Adipocyte (in vitro differentiated cells): ENCODE results near the gene MAP3K13.
A peak's percentile ranks its signal among the peaks of the same experiment; 100 is the strongest.
"Not testable (repeated sequence)": the region's sequence is repeated elsewhere in the genome, so short reads cannot be mapped to it uniquely, and the experiment has no call there.

Experiments used
- DNase-seq: peaks from one replicate; pipeline ENCODE4 v3.0.0-alpha.2; 2015; ENCODE audit warnings: low read depth
- H3K27me3 ChIP-seq: replicated peaks from 2 replicates; pipeline ENCODE4 v1.7.0; 2013; ENCODE audit warnings: mild to moderate bottlenecking, low read length, moderate library complexity; ENCODE audit not compliant: control insufficient read depth, insufficient read depth
- H3K36me3 ChIP-seq: 2 replicates; pipeline ENCODE4 v1.7.0; 2013; ENCODE audit warnings: low read length, mild to moderate bottlenecking, moderate library complexity; ENCODE audit not compliant: control insufficient read depth, insufficient read depth, severe bottlenecking
- H3K4me1 ChIP-seq: 2 replicates; pipeline ENCODE4 v1.7.0; 2013; ENCODE audit warnings: mild to moderate bottlenecking, low read length, moderate library complexity; ENCODE audit not compliant: control insufficient read depth, insufficient read depth
- H3K4me3 ChIP-seq: 2 replicates; pipeline ENCODE4 v1.7.0; 2013; ENCODE audit warnings: mild to moderate bottlenecking, low read length, moderate library complexity
- H3K9ac ChIP-seq: 2 replicates; pipeline ENCODE4 v1.7.0; 2013; ENCODE audit warnings: mild to moderate bottlenecking, low read length, moderate library complexity
- H3K9me3 ChIP-seq: 2 replicates; pipeline ENCODE4 v1.7.0; 2013; ENCODE audit warnings: mild to moderate bottlenecking, low read length, moderate library complexity; ENCODE audit not compliant: control insufficient read depth

Gene MAP3K13

DNA sequence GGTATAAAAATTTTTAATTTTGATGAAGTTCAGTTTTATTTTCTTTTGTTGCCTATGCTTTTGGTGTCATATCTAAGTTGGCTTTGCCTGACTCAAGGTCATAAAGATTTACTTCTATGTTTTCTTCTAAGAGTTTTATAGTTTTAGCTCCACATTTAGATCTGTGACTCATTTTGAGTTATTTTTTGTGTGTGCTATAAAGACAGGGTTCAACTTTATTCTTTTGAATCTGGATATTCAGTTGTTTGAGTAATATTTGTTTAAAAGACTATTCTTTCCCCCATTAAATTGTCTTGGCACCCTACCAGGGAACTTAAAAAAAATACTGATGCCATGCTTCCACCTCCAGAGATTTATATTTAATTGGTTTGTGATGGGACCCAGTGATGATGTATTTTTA, 4.0 kb downstream of the MAP3K13 start:
- H3K27me3 ChIP-seq = no peaks in the 10 kb centered on the region
- peaks cover 22% of the 10 kb centered on the region for H3K4me1 ChIP-seq
- H3K9me3 ChIP-seq = no peaks in the 10 kb centered on the region
- DNase-seq = no peak
- H3K4me3 ChIP-seq = no peak overlapping the region
- no peaks in the 10 kb centered on the region for H3K36me3 ChIP-seq
- no peak overlapping the region for H3K9ac ChIP-seq

- not testable (repeated sequence) for H3K4me3 ChIP-seq, DNase-seq, H3K9me3 ChIP-seq, H3K27me3 ChIP-seq, H3K4me1 ChIP-seq, H3K9ac ChIP-seq, H3K36me3 ChIP-seq
Measured at GRCh38 chr3:185370349-185370748, 7.4 kb downstream of the MAP3K13 start.

DNA sequence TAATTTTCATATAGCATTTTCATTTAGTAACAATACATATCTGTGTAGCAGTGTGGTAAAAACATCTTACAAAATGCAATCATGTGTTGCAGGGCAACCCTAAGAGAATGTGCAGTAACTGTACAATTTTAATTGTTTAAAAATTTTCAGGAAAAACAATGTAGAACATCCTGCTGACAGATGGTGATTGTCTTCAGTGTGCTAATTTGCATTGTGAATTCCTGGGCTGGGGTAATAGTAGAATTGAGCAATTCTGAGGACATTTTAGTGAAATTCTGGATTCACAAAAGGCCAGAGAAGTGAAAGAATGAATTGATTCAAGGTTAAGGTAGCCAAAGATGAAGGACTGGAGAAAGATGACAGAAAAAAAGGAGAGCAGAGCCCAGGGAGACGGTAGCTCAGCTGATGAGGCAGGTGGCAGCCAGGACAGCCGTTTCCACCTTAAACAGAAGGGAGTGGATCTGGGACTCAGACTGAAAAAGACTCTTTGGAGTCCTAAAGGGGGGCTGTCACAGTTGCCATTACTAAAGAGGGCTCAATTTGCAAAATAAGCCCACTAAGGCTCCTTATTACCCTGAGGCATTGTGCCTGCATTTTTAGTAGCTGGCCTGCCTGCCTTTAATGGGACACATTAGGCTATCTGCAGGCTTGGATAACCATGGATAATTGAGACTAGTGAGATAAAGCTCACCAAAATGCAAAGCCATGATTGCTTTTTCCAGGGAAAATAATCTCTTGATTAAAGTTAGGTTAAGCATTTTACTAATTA, 8.6 kb downstream of the MAP3K13 start:
- H3K36me3 ChIP-seq = no peaks in the 10 kb centered on the region
- DNase-seq = no peak
- no peak overlapping the region for H3K9ac ChIP-seq
- no peaks in the 10 kb centered on the region for H3K9me3 ChIP-seq
- no peak overlapping the region for H3K4me3 ChIP-seq
- no peaks in the 10 kb centered on the region for H3K27me3 ChIP-seq
- H3K4me1 ChIP-seq = no peaks in the 10 kb centered on the region

DNA sequence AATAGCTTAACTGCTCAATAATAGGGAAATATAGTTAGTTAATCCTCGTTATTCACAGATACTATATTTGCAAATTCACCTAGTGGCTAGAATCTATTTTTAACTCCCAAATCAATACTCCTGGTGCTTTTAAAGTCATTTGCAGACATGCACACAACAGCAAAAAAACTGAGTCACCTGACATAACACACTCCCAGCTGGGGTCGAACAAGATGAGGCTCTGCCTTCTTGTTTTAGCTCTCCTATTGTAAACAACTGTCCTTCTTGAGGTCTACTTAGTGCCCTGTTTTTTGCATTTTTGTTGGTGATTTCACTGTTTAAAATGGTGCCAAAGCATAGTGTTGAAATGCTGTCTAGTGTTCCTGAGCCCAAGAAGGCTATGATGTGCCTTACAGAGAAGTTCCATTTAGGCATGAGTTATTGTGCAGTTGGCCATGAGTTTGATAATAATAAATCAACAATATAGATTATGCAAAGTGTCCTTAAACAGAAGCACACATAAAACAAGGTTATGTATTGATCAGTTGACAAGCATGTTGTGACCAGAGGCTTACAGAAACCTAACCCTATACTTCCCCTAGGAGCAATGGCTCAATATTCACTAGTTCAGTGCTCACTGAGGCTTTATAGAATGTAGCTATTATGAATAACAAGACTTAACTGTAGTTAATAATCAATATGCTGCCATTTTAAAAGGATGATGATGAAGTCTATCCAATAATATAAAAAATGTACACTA, 18.6 kb downstream of the MAP3K13 start:
- peaks cover 7% of the 10 kb centered on the region for H3K4me1 ChIP-seq
- H3K4me3 ChIP-seq = no peak overlapping the region
- H3K27me3 ChIP-seq = no peaks in the 10 kb centered on the region
- H3K9me3 ChIP-seq = no peaks in the 10 kb centered on the region
- no peak for DNase-seq
- H3K9ac ChIP-seq = no peak overlapping the region
- no peaks in the 10 kb centered on the region for H3K36me3 ChIP-seq

DNA sequence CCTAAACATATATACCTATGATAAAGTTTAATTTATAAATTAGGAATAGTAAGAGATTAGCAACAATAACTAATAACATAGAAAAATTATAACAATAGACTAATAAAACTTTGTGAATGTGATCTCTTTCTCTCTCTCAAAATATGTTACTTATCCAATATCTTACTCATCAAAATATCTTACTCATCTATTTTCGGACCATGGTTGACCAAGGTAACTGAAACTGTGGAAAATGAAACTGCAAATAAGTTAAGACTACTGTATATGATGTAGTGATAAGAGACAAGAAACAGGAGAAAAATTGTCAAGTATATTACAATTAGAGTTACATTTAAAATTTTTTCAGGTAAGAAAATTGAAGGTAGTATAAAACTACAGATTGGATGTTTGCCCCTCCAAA, 19.2 kb downstream of the MAP3K13 start:
- Histone ChIP-seq H3K4me1 (peaks cover 7% of the 10 kb centered on the region), H3K4me3 (no peak overlapping the region), H3K9ac (no peak overlapping the region), H3K27me3 (no peaks in the 10 kb centered on the region), H3K36me3 (no peaks in the 10 kb centered on the region), H3K9me3 (no peaks in the 10 kb centered on the region)
- no peak for DNase-seq

DNA sequence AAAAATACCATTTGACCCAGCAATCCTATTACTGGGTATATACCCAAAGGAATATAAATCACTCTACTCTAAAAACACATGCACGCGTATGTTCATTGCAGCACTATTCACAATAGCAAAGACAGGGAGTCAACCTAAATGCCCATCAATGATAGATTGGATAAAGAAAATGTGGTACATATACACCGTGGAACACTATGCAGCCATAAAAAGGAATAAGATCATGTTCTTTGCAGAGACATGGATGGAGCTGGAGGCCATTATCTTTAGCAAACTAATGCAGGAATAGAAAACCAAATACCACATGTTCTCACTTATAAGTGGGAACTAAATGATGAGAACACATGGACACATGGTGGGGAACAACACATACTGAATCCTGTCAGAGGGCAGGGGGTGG, 23.6 kb downstream of the MAP3K13 start:
- H3K27me3 ChIP-seq, H3K36me3 ChIP-seq, DNase-seq, H3K9ac ChIP-seq, H3K9me3 ChIP-seq, H3K4me1 ChIP-seq, H3K4me3 ChIP-seq: not testable (repeated sequence)

DNA sequence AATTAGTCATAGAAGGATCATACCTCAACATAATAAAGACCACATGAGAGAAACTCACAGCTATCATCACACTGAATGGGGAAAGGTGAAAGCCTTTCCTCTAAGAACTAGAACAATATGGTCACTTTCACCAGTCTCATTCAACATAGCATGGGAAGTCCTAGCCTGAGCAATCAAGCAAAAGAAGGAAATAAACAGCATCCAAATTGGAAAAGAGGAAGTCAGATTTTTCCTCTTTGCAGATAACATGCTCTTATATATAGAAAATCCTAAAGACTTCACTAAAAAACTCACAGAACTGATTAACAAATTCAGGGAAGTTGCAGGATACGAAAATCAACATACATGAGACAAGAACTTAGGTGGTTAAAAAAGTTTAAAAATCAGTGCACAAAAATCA, 24.7 kb downstream of the MAP3K13 start:
- no peaks in the 10 kb centered on the region for H3K27me3 ChIP-seq
- no peak overlapping the region for H3K9ac ChIP-seq
- no peak for DNase-seq
- no peaks in the 10 kb centered on the region for H3K4me1 ChIP-seq
- H3K36me3 ChIP-seq = no peaks in the 10 kb centered on the region
- H3K9me3 ChIP-seq = no peaks in the 10 kb centered on the region
- H3K4me3 ChIP-seq = no peak overlapping the region

GRCh38 chr3:185393055-185393454, 30.1 kb downstream of the MAP3K13 start:
- H3K9me3 ChIP-seq = no peaks in the 10 kb centered on the region

DNA sequence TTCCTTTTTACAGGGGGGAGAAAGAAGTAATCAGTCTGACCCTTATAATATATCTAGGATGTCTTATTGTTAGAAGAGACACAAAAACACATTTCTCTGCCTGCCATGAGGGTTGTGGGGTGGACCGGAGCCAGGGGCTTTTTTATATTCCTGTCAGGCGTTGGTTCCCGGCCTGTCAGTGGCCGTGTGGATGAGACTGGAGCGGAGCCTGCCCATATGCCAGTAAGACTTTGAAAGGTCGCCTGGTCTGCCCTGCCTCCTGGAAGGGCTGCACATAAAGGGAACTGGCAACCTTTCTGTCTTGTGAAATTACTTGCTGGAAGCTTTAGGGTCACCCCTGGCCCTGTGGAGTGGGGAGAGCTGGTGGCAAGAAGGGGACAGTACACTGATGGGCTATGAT, 34.7 kb downstream of the MAP3K13 start:
- Histone ChIP-seq H3K4me3 (no peak overlapping the region), H3K27me3 (no peaks in the 10 kb centered on the region), H3K9ac (peak overlapping the region; percentile 50), H3K4me1 (peaks cover 26% of the 10 kb centered on the region), H3K9me3 (no peaks in the 10 kb centered on the region), H3K36me3 (no peaks in the 10 kb centered on the region)
- no peak for DNase-seq

More at GRCh38 chr3:185393055-185393454, 30.1 kb downstream of the MAP3K13 start:
- Histone ChIP-seq H3K27me3 (no peaks in the 10 kb centered on the region), H3K9ac (no peak overlapping the region), H3K4me1 (peaks cover 14% of the 10 kb centered on the region), H3K36me3 (no peaks in the 10 kb centered on the region), H3K4me3 (no peak overlapping the region)
- no peak for DNase-seq

DNA sequence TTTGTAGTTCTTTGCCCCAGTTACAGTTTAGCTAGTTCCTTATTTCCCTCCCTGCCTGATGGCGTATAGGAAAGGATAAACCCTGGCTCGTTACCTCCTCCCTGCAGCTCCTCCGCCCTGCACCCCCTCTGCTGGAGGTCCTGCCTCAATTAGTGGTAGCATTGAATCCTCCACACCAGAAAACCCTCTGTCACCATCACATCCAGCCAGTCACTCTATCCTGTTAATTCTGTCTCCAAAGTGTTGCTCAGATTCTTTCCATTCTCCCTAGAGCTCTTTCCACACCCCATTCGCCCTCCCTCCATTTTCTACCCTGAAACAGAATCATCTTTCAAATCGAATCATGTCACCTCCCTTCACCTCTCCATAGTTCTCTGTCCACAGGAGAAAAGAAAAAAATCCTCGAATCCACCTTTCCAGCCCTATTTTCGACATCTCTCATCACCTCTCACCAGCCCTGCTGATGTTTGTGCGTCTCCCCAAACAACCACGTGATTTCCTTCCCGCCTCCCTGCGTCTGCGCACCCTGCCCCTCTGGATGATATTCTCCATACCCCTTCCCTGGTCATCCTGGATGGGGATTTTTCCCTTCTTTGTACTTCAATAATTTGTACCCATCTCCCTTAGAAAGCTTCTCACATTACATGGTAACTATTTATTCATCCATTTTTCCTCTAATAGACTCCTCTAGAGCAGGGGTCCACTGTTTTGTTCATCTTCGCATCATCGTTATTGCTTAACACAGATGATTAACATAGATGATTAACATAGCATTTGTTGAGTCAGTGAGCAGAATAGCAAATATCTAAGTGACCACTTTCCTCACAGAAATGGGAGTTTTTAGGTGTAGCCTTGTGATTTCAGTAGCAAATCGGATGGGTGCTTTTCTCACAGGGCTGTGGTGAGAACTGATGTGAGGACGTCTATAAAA, 37.1 kb downstream of the MAP3K13 start:
- H3K36me3 ChIP-seq = no peaks in the 10 kb centered on the region
- no peaks in the 10 kb centered on the region for H3K27me3 ChIP-seq
- H3K9me3 ChIP-seq = no peaks in the 10 kb centered on the region
- H3K4me3 ChIP-seq = no peak overlapping the region
- no peak overlapping the region for H3K9ac ChIP-seq
- H3K4me1 ChIP-seq = peaks cover 33% of the 10 kb centered on the region
- DNase-seq = no peak

DNA sequence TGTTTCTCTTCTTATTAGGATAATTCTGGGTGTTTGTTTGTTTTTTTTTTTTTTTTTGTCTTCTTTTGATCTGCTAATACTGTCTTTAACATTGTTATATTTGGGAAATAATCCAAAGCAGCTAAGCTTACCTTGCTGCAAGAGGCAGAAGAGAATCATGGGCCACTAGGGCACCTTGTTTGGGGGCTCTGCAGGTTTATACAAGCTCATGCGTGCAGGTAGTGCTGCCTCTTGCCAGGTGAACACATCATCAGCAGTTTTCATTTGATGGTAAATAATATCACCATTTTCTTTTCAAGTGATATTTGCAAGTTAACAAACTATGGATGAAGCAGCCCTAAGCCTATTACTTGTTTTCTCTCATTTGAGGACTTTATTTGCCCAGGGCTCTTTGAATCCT, 37.9 kb downstream of the MAP3K13 start:
- Histone ChIP-seq H3K9me3 (no peaks in the 10 kb centered on the region), H3K27me3 (no peaks in the 10 kb centered on the region), H3K4me1 (peaks cover 39% of the 10 kb centered on the region), H3K36me3 (no peaks in the 10 kb centered on the region), H3K4me3 (no peak overlapping the region), H3K9ac (no peak overlapping the region)
- DNase-seq = no peak
